Stimulated activated naive CD8-positive, alpha-beta T cell treated with anti-CD3 and anti-CD28 coated beads, Interleukin-15, Interleukin-2, amounts not matched to agents 100 U/mL and 50 U/mL, for 24 hours (primary cell): Measurements from ENCODE around the gene CERS6.
"Not testable (repeated sequence)": the region's sequence is repeated elsewhere in the genome, so short reads cannot be mapped to it uniquely, and the experiment has no call there.

Experiments used
- ATAC-seq: fragments of 150-1000 bp; cut with Tn5 transposase; one replicate; pipeline ENCODE4 v1.10.0; 2021
- DNase-seq: peaks from one replicate; pipeline ENCODE4 v3.0.0; 2021

CERS6 gene

GRCh38 chr2:168468354-168468753 lies 12.3 kb downstream of the CERS6 start:
- ATAC-seq (no peak), DNase-seq (no peak)

- peak; percentile 28 for ATAC-seq
- DNase-seq, result no peak
Observed at GRCh38 chr2:168469281-168469988, 13.4 kb downstream of the CERS6 start.

- ATAC-seq, result no peak
- no peak for DNase-seq
Observed at GRCh38 chr2:168470320-168471162, 14.5 kb downstream of the CERS6 start.

- DNase-seq, result no peak
- no peak for ATAC-seq
Observed at GRCh38 chr2:168471163-168471475, 15.0 kb downstream of the CERS6 start.

- DNase-seq (no peak), ATAC-seq (no peak)
Observed at GRCh38 chr2:168475636-168476035, 19.6 kb downstream of the CERS6 start.

GRCh38 chr2:168478206-168478605 lies 22.1 kb downstream of the CERS6 start:
- ATAC-seq (no peak), DNase-seq (no peak)

- DNase-seq (no peak), ATAC-seq (peak; percentile 57)
Observed at GRCh38 chr2:168480356-168480755, 24.3 kb downstream of the CERS6 start.

GRCh38 chr2:168480825-168481585 lies 24.9 kb downstream of the CERS6 start:
- DNase-seq (no peak), ATAC-seq (no peak)

GRCh38 chr2:168482269-168482668 lies 26.2 kb downstream of the CERS6 start:
- ATAC-seq (no peak), DNase-seq (no peak)

GRCh38 chr2:168482952-168483831 lies 27.1 kb downstream of the CERS6 start:
- DNase-seq, result no peak

GRCh38 chr2:168486477-168486876 lies 30.4 kb downstream of the CERS6 start:
- ATAC-seq (no peak), DNase-seq (no peak)

More at GRCh38 chr2:168482952-168483831, 27.1 kb downstream of the CERS6 start:
- ATAC-seq, result no peak

GRCh38 chr2:168490015-168490874 lies 34.2 kb downstream of the CERS6 start:
- ATAC-seq (peak; percentile 96), DNase-seq (peak; percentile 37)

- peak; percentile 30 for DNase-seq
- peak; percentile 24 for ATAC-seq
Observed at GRCh38 chr2:168490946-168491605, 35.0 kb downstream of the CERS6 start.

- DNase-seq, ATAC-seq: not testable (repeated sequence)
Observed at GRCh38 chr2:168491728-168492127, 35.7 kb downstream of the CERS6 start.

- ATAC-seq, DNase-seq: not testable (repeated sequence)
Observed at GRCh38 chr2:168493219-168493618, 37.1 kb downstream of the CERS6 start.

- ATAC-seq (no peak), DNase-seq (no peak)
Observed at GRCh38 chr2:168494190-168494711, 38.2 kb downstream of the CERS6 start.

- DNase-seq (no peak), ATAC-seq (peak; percentile 94)
Observed at GRCh38 chr2:168495524-168495923, 39.5 kb downstream of the CERS6 start.

GRCh38 chr2:168496906-168497305 lies 40.8 kb downstream of the CERS6 start:
- no peak for ATAC-seq
- no peak for DNase-seq

- DNase-seq (no peak), ATAC-seq (no peak)
Observed at GRCh38 chr2:168499500-168499899, 43.4 kb downstream of the CERS6 start.

GRCh38 chr2:168500516-168500915 lies 44.4 kb downstream of the CERS6 start:
- no peak for DNase-seq
- ATAC-seq, result no peak
